Nephron (organoid): Measurements from ENCODE around the gene SLC49A3.
A peak's percentile ranks its signal among the peaks of the same experiment; 100 is the strongest.

Experiments used
- H3K27ac Mint-ChIP-seq, 3 experiments: 2 replicates each; pipeline ENCODE4 v1.8.0; 2020; ENCODE audit warnings: mixed read lengths in 3 of 3, mild to moderate bottlenecking in 2 of 3, moderate library complexity in 1 of 3
- H3K27me3 Mint-ChIP-seq: 2 replicates; pipeline ENCODE4 v1.8.0; 2021; ENCODE audit warnings: low read depth, mild to moderate bottlenecking, moderate library complexity, mixed read lengths
- H3K36me3 Mint-ChIP-seq: 2 replicates; pipeline ENCODE4 v1.8.0; 2020; ENCODE audit warnings: low read depth, mixed read lengths
- H3K4me1 Mint-ChIP-seq: 2 replicates; pipeline ENCODE4 v1.8.0; 2020; ENCODE audit warnings: mixed read lengths
- H3K4me3 Mint-ChIP-seq, 3 experiments: 2 replicates each; pipeline ENCODE4 v1.8.0; 2020; ENCODE audit warnings: mild to moderate bottlenecking in 3 of 3, mixed read lengths in 3 of 3, moderate library complexity in 2 of 3
- H3K9me3 Mint-ChIP-seq: 2 replicates; pipeline ENCODE4 v1.8.0; 2020; ENCODE audit warnings: mixed read lengths
- TF ChIP-seq, protein P1 (sequence below), 3 experiments: fragments of 200-600 bp; sonication (generic); IDR thresholded peaks; one replicate each; pipeline ENCODE4 v1.5.0; 2021; ENCODE audit warnings: antibody characterized with exemption in 3 of 3; ENCODE audit not compliant: unreplicated experiment in 3 of 3

Gene SLC49A3

DNA sequence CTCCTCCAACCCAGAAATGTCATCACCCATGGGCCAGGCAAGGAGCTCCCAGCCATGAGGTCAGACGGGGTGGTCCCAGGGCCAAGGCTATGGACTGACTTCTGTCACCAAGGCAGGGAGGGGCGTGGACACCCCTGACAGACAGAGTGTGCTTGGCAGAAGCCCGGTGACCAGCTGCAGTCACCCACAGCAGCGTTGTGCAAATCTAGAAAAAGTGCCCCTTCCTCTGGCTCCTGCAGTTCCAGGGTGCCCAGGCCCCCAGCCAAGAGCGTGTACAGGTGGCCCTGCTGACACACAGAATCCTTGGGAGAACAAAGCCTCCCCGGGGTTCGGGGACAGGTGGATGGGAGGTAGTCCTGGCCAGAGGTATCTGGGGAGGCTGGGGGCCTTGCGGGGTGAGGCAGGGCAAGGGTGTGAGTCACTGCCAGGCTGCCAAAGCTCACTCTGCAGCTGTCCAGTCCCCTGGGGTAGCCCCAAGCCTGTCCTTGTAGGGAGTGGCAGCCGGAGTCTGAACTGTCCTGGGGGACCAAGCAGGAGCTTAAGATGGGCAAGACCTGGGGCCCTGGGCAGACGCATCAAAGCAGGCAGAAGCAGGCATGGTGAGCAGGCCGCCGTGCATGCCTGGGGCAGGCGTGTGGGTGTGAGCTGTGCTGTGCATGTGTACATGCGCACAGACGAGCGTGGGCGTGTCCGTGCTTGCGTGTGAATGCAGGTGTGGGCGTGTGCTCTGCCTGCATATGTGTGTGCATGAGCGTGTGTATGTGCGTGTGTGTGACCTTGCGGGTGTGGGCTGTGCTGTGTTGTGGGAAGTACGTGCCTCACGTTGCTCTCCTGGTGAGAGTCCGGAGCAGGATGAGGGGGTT lies 11.3 kb downstream of the SLC49A3 start:
- TF ChIP-seq, protein P1, sequence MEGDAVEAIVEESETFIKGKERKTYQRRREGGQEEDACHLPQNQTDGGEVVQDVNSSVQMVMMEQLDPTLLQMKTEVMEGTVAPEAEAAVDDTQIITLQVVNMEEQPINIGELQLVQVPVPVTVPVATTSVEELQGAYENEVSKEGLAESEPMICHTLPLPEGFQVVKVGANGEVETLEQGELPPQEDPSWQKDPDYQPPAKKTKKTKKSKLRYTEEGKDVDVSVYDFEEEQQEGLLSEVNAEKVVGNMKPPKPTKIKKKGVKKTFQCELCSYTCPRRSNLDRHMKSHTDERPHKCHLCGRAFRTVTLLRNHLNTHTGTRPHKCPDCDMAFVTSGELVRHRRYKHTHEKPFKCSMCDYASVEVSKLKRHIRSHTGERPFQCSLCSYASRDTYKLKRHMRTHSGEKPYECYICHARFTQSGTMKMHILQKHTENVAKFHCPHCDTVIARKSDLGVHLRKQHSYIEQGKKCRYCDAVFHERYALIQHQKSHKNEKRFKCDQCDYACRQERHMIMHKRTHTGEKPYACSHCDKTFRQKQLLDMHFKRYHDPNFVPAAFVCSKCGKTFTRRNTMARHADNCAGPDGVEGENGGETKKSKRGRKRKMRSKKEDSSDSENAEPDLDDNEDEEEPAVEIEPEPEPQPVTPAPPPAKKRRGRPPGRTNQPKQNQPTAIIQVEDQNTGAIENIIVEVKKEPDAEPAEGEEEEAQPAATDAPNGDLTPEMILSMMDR (IDR thresholded peaks at IDR 0.05; ENCODE audit: unreplicated experiment in 3 of 3): no peak

DNA sequence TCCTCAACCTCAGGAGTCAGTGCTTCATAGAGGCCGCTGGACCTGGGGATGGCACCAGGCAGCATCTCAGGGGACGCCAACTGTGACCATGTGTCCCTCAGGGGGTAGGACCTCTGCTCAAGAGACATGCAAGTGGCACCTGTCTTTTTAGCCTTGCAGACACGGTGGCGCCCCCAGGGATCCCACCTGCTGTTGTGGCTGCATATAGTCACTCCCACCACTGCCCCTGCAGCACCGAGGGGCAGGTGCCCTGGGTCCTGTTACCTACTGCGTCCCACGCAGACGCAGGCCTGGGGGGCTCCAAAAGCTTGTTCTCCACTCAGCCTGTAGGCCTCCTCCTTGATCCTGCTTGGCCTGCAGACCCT lies 12.1 kb downstream of the SLC49A3 start:
- Mint-ChIP-seq H3K9me3 (no peaks in the 10 kb centered on the region), H3K4me1 (peaks cover 20% of the 10 kb centered on the region), H3K4me3 (peak overlapping the region; percentile 90 to 95 (median 94)), H3K27ac (peak overlapping the region; percentile 55 to 70 (median 59)), H3K27me3 (peaks cover 7% of the 10 kb centered on the region), H3K36me3 (peaks cover 9% of the 10 kb centered on the region)
- TF ChIP-seq, protein P1 (IDR thresholded peaks at IDR 0.05; ENCODE audit: unreplicated experiment in 3 of 3): no peak

More for the DNA sequence above, 11.3 kb downstream of the SLC49A3 start:
- H3K4me3 Mint-ChIP-seq: peak overlapping the region; percentile 61 to 82 (median 76)
- H3K36me3 Mint-ChIP-seq: peaks cover 5% of the 10 kb centered on the region
- no peaks in the 10 kb centered on the region for H3K9me3 Mint-ChIP-seq
- peaks cover 7% of the 10 kb centered on the region for H3K27me3 Mint-ChIP-seq
- H3K4me1 Mint-ChIP-seq: peaks cover 20% of the 10 kb centered on the region
- H3K27ac Mint-ChIP-seq: peak overlapping the region; percentile 55 to 85 (median 59)

DNA sequence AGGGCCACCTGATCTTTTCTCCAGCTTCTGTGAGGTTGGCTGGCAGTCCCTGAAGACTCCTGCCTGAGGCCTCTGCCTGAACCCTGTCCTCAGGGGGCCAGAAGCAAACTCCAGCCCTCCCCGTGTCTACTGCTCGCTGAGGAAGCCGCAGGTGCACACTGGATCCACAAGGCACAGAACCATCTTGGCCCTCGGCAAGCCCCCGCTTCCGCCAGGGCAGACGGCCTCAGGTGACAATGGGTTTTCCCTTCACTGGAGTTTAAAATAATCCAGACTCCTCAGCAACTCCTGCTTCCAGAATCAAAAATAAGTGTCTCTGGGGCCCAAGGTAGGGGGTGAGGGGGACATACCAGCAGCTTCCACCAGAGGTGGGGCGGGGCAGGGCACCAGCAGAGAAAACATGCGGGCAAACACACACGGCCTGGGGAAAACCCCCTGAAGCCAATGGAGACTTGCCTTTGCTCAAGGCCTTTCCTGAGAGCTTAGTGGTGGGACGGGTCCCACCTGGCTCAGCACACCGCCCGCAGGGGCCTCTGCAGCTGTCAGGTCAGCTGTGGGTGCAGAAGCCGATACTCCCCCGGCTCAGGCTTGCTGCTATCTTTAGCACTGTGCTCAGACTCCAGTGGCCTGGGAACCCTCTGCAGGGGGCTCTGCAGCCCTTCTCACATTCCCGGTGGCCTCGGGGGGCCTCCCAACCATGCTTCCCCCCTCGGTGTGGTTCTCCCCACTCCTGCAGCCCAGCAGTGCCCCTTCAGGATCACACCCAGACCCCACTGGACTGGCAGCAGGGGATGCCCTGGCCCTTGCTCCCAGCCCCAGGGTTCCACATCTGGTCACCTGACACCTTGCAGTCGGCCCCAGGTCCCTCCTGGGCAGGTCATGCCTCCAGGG lies 12.7 kb downstream of the SLC49A3 start:
- Mint-ChIP-seq H3K4me1 (peaks cover 20% of the 10 kb centered on the region), H3K36me3 (peaks cover 14% of the 10 kb centered on the region), H3K4me3 (peak overlapping the region; percentile 90 to 95 (median 94)), H3K27ac (peak overlapping the region; percentile 42 to 78 (median 57)), H3K9me3 (no peaks in the 10 kb centered on the region), H3K27me3 (peaks cover 7% of the 10 kb centered on the region)
- TF ChIP-seq, protein P1 (IDR thresholded peaks at IDR 0.05; ENCODE audit: unreplicated experiment in 3 of 3): no peak

DNA sequence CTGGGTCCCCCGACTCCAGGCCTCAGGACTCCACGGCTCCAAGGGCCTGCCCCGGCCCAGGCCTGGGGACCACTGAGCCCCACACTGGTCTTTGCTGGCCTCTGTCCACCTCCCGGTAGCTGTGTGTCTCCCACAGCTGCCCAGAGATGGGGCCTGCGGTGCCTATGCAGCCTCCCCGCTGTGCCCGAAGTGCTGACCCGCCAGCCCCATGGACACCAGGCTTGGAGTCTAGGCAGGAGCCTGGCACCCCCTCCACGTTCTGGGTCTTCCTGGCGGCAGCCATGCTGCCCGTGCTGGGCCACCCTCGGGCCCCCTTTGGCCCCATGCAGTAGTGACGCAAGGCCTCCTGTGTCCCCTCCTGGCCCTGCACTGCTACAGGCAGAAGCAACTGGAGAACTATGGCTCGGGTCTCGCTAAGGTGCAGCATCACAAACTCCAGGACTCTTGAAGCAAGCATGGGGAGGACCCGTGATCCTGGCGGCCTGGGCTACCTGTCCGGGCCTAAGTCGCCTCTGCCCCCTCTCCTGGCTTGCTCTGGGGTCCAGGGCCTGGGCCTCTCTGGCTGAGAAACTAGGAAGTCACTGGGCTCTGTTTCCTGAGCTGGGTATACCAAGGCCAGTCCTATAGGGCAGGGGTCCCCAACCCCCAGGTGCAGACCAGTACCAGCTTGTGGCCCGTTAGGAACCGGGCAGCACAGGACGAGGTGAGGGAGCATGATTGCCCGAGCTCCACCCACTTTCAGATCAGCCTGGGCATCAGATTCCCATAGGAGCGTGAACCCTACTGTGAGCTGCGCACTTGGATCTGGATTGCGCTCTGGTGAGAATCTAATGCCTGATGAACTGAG lies 13.7 kb downstream of the SLC49A3 start:
- Mint-ChIP-seq H3K27ac (peak overlapping the region in 2 of 3 experiments; percentile 33 to 42), H3K9me3 (no peaks in the 10 kb centered on the region), H3K4me1 (peaks cover 20% of the 10 kb centered on the region), H3K4me3 (peak overlapping the region; percentile 90 to 95 (median 94)), H3K36me3 (peaks cover 22% of the 10 kb centered on the region), H3K27me3 (peaks cover 7% of the 10 kb centered on the region)
- TF ChIP-seq, protein P1 (IDR thresholded peaks at IDR 0.05; ENCODE audit: unreplicated experiment in 3 of 3): no peak

DNA sequence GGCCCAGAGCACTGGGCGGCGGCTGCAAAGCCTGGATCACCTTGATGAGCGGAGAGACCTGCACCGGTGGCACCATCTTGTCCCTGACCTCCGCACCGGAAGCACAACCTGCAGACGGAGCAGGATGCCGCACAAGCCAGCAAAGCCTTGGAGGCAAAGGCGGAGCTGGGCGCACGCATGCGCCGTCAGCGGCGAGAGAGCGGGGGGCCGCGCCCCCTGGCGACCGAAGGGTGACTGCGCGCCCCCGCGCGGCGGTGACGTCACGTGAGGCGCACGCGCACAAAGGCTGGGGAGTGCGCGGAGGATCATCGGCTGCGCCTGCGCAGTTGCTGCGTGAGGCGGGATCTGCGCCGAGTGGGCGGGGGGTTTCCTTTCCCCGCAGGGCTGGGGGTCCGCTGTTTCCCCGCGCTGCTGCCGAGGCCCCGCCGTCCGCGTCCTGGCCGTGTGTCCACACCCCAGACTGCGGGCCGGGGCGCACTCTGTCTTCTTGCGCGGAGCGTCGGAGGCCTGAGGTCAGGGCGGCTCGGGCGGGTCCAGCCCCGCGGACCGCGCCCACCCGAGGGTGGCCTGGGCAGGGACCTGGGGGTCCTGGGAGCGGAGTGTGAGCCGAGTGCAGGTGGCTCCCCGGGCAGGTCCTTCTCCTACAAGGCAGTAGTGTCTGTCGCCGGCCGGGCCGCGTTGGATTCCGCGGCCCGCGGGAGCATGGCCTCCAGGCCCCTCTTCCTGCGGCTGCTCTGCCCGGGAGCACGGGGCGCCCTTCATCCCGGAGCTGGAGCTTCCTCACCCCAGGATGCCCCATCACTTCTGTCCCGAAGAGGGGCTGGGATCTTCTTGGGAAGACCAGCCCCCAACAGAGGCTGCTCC lies 14.5 kb downstream of the SLC49A3 start, which contains the start of the genes ATP5ME and MYL5:
TSS of gene ATP5ME (minus strand) at position 105 of the 864 bp plus-strand sequence. CDS start at position 76, 29 bp downstream.
TSS of gene MYL5 (plus strand) at position 371 of the 864 bp plus-strand sequence. CDS start 3,485 bp downstream, outside the sequence.
- peaks cover 7% of the 10 kb centered on the region for H3K27me3 Mint-ChIP-seq
- peak within 1 kb of the TSS; percentile 90 to 95 (median 94) for H3K4me3 Mint-ChIP-seq
- H3K27ac Mint-ChIP-seq: peak within 1 kb of the TSS; percentile 38 to 85 (median 80)
- TF ChIP-seq, protein P1 (IDR thresholded peaks at IDR 0.05; ENCODE audit: unreplicated experiment in 3 of 3): peak; percentile 92 to 98 (median 94)
- peaks cover 22% of the 10 kb centered on the region for H3K36me3 Mint-ChIP-seq
- no peaks in the 10 kb centered on the region for H3K9me3 Mint-ChIP-seq
- peaks cover 20% of the 10 kb centered on the region for H3K4me1 Mint-ChIP-seq
